GM19351 (cell line): ENCODE data around the gene NEGR1.

Experiments
- ATAC-seq: cut with Tn5 transposase; IDR thresholded peaks from one replicate; pipeline ENCODE4 v1.9.1; 2021; ENCODE audit warnings: mild to moderate bottlenecking, moderate library complexity; ENCODE audit not compliant: unreplicated experiment

NEGR1 gene

DNA sequence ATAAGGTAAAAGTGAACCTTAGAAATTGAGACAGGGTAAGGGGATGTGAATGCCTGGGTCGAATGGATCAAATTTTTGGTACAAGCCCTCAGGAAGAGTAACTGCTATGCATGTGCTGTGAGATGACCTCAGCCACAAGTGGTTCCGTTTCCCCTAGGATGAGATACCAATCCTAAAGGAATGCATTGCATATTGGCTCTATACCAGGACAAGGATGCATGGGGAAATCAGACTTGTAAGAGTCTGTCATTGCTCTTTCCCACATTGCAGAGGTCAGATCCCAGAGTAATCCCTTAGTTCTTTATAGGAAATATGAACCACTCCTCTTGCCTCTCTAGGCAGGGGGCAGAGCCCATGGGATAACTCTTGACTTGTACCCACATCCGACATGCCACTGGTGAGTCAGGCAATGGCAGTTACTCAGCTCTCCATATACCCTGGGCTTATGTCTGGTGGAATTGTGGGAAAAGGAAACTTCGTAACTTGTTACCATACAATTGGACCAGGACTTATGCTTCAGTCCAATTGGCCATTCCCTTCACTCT, 773.2 kb downstream of the NEGR1 start:
- no peak for ATAC-seq

DNA sequence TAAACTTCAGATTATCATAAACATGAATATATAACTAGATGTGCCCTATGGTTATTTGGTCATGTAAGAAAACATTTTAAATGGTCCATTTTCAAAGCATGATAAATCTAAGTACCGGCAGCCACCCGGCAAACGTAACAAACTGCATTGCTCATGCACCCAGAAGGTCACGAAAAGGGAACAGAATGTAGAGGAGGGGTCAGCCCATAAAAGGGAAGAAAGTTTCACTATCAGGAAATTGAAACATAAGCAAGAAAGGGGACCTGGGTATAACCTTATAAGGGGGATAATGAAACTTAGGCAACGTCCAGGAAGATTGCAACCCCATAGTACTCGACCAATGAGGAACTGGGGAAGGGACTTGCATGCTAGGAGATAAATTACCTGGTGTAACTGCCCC, 780.3 kb downstream of the NEGR1 start:
- ATAC-seq: no peak

GRCh38 chr1:71498542-71498941, 783.8 kb downstream of the NEGR1 start:
- ATAC-seq: no peak

DNA sequence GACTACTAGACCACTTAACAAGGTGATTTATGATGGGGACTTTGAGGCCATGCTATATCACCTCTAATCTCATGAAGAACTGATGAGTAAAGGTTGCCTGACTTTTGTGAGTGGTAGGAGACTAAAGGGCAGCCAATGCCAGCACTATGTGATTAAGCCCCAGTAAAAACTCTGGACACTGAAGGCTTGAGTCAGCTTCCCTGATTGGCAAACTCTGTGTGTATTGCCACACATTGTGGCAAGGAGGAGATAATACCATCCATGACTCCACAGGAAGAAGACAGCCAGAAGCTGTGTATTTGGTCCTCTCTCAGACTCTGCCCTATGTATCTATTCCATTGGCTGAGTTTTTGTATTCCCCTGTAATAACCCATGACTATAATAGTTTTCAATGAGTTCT, 788.2 kb downstream of the NEGR1 start:
- ATAC-seq: no peak

DNA sequence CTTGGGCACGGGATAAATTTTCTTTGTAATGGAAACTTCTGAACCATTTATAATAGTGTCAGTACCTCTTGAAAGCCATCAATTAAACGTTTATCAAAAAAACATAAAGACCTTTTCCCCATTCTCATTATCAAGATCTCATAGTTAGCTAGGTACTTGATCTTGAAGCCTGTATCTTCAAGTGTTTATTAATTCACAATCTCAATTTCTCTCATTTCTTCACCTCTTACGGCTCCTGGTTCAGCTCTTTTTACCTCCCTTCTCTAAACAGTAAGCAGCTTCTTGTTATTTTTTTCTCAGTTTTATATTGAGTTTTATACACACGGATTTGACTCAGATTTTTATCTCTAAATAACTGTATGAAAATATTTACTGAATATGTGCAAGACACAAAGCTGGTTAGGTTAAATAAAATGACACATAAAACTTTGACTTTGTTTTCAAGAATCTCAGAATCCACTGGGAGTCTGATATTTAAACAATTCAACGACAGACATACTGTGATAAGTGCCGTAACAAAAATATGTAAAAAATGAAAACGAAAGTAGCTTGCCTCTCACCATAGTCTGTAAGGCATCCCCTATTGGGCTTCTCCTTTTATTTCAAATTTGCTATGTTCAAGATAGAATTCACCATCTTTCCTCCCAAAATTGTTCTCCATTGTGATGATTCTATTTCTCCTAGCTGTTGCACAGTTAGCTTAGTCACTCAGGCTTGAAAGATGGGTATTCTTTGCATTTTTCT, 789.9 kb downstream of the NEGR1 start:
- no peak for ATAC-seq

DNA sequence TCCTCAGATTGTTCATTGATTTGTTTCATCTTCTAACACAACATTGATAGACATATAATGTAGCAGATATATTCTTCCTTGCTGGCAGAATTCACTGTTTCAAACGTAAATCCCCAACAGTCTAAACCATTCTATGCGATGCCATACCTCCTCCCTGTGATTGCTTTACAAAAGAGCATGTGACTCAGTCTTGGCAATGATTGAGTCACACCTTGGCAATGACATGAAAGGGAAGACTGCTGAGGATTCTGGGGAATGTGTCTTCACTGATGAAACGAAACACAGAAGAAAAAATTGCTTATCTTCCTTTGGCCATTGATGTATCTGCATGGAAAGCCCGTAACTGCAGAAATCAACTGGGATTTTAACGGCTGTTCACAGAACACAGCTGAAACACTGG, 791.9 kb downstream of the NEGR1 start:
- ATAC-seq: no peak

DNA sequence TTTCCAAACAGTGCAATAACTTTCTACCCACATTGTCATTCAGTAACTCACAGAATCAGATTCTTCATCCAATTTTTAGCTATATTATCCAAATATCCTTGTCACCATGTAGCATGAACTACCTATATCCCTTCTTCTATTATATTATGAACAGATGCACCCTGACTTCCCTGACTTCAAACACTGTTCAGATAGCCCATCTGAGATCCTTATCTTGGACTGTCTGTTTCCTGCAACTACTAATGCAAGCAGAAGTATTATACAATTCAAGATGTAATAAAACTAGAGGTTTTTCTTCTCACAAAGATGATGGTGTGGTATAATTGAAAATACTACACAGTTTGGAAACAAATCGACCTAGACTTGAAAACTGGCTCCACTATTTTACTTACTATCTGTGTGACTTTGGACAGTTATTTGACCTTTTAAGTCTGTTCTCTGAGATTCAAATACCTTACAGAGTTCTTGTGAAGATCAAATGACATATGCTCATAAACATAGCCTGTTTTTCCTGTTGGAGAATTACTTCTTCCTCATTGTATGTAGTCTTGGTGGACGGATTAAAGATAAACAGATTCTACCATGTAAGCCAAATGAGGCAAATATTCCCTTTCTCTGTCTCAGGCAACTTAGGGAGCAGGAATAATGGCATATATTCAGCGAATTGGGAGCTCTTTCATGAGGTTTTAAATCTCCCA, 793.6 kb downstream of the NEGR1 start:
- no peak for ATAC-seq

DNA sequence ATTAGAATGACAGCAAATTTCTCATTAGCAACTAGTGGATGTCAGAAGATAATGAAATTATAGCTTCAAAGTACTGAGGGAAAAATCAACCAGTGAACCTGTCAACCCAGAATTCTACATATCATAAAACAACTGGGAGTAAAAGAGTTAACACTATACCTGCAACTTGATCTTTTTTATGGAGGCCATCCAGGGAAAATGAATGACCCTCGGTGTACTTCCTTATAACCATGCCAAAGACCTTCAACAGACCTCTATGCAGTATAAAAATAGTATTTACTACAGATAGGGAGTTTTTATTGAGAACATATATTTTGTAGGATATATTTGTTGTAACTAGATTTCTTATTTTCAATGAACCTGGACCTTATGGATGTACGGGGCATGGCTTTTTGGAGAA, 809.0 kb downstream of the NEGR1 start:
- no peak for ATAC-seq

DNA sequence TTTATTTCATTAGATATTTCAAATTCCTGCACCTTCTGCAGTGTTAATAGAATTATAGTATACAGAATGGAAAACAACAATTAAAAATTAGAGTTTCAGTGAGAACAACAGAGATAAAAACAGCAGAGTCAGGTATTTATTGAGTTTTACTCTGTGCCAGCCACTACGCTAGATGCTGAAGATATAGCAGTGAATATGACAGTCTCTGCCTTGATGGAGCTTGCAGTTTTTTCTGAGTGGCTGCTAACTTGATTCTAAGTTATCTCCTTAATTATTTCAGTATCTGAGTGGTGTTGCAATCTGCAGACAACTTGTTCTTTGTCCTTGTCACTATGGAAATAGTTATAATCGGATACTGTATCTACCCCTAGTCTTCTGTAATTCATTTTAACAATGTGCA, 817.2 kb downstream of the NEGR1 start:
- ATAC-seq: no peak

GRCh38 chr1:71464016-71464415, 818.3 kb downstream of the NEGR1 start:
- ATAC-seq: no peak

GRCh38 chr1:71463144-71463543, 819.2 kb downstream of the NEGR1 start:
- ATAC-seq: no peak

DNA sequence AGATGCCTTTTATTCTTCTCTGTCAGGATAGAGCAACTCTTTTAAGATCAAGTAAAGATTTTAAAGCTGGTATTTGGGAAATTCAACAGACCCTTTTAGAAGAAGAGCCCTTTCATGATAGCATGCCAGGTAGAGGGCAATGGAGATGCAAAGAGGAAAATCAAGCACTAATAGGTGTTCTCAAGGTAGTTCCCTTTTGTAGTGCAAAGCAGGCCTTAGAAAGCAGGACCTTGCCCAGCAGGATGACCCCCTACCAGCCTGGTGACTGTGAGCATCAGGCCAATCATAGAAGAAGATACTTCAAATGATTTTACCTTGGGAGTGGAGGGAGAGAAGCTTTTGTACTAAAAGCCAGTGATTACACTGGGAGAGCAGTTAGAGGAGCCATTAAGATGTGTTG, 820.1 kb downstream of the NEGR1 start:
- no peak for ATAC-seq

DNA sequence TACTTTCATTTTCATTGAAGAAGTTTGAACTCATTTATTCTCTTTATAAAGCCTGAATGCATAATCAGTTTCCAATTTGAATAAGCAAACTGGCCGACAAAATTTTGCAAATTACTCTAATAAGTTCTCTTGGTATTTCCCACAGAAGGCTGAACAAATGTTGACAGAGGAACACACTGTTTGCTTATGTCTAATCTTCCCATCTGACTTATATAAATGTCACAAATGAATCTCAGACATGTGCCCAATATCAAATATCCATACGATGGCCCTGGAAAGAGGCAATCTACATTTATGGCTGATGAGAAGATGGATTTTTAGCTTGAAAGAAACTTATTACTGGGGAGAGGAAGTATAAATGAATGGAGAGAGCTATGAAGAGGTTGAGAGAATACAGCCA, 820.9 kb downstream of the NEGR1 start:
- no peak for ATAC-seq

DNA sequence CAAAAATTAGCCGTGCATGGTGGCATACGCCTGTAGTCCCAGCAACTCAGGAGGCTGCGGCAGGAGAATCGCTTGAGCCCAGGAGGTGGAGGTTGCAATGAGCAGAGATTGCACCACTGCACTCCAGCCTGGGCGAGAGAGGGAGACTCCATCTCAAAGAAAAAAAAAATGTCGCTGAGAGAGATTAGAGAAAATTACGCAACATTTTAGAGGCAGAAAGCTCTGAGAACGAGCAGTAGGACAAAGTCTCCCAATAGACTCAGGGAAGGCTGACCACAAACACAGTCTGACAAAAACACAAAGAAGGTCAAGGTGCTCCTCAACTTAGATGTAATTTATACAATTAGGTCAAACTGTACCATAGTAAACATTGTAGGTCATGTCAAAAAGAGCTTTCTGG, 833.9 kb downstream of the NEGR1 start:
- no peak for ATAC-seq

GRCh38 chr1:71438626-71439025, 843.7 kb downstream of the NEGR1 start:
- ATAC-seq: no peak

GRCh38 chr1:71435951-71436350, 846.4 kb downstream of the NEGR1 start:
- no peak for ATAC-seq

DNA sequence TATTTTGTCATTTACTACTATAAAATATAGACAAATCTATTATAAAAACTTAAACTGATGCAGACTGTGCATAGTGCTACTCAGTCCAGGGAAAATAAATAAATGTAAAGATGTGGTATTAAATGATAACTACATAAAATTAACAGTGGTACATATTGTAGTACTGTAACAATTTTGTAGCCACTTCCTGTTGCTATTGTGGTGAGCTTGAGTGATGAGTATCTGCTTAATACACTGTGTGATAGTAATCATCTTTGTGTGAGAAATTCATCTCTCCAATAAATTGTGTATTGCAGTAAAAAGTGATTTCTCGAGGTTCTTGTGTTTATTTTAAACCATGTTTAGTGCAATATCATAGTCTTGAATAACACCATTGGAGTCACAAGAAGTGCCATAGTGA, 848.1 kb downstream of the NEGR1 start:
- no peak for ATAC-seq

GRCh38 chr1:71428029-71428428, 854.3 kb downstream of the NEGR1 start:
- no peak for ATAC-seq

DNA sequence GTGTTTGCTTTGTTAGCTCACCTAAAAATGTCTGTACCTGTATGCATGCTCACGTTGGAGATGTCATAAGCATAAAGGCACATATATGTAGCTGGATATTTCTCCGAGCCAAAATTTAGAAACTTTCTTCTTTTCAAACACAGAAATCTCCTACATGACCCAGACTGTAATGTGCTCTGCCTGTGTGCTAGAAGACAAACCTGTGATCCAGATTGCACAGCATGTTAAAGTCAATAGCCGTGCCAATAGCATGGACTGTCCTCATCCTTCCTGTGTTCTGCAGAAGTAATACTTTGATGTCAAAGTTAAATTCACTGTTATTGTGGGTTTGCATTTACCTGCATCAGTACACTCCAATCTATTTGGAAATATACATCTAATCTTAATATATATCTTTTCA, 855.3 kb downstream of the NEGR1 start:
- no peak for ATAC-seq

GRCh38 chr1:71424536-71424935, 857.8 kb downstream of the NEGR1 start:
- no peak for ATAC-seq

- ATAC-seq: no peak
Observed at GRCh38 chr1:71422221-71422620, 860.1 kb downstream of the NEGR1 start.

- ATAC-seq: no peak
Observed at GRCh38 chr1:71417421-71417820, 864.9 kb downstream of the NEGR1 start.
